Activated CD8-positive, alpha-beta memory T cell treated with anti-CD3 and anti-CD28 coated beads, Interleukin-2, amount 10 ng/mL, durations not matched to agents 7 days and 5 days (primary cell): ENCODE results near the gene HEPHL1. TPM values are rescaled to one million over a fixed set of nuclear protein-coding genes. Genes with fewer than 3 reads are reported as not detected.

Experiments
- ATAC-seq: fragments of 150-1000 bp; cut with Tn5 transposase; one replicate; pipeline ENCODE4 v1.10.0; 2021; ENCODE audit warnings: moderate library complexity
- CTCF ChIA-PET: fragments of 350-600 bp; sonication (Branson Sonifier 250); formaldehyde crosslinking; loops from one replicate; lab custom pipeline; 2021; ENCODE audit warnings: antibody characterized with exemption; lab: Charles Lee
- DNase-seq: peaks from one replicate; pipeline ENCODE4 v3.0.0-alpha.2; 2020
- H3K27ac Mint-ChIP-seq: one replicate; pipeline ENCODE4 v1.8.0; 2021; ENCODE audit warnings: mild to moderate bottlenecking, mixed read lengths
- H3K27me3 Mint-ChIP-seq: one replicate; pipeline ENCODE4 v1.8.0; 2021; ENCODE audit warnings: mixed read lengths
- H3K36me3 Mint-ChIP-seq: one replicate; pipeline ENCODE4 v1.8.0; 2021; ENCODE audit warnings: mild to moderate bottlenecking, mixed read lengths
- H3K4me1 Mint-ChIP-seq: one replicate; pipeline ENCODE4 v1.8.0; 2021; ENCODE audit warnings: mixed read lengths
- H3K4me3 Mint-ChIP-seq: one replicate; pipeline ENCODE4 v1.8.0; 2021; ENCODE audit warnings: mild to moderate bottlenecking, moderate library complexity, mixed read lengths
- H3K9me3 Mint-ChIP-seq: one replicate; pipeline ENCODE4 v1.8.0; 2022; ENCODE audit warnings: low read depth, mixed read lengths
- total RNA-seq, 2 experiments: library from RNA; stranded (reverse); gene quantifications; one replicate each; pipeline ENCODE4 v1.2.3, GENCODE V29; 2021

The HEPHL1 gene
- total RNA-seq, 2 experiments from 2014 or later = not detected

GRCh38 chr11:93997741-93998140 is 23.4 kb upstream of the HEPHL1 start:
- no peaks in the 10 kb centered on the region for H3K36me3 Mint-ChIP-seq
- H3K27ac Mint-ChIP-seq = no peak overlapping the region
- H3K4me1 Mint-ChIP-seq = no peaks in the 10 kb centered on the region
- H3K27me3 Mint-ChIP-seq = no peaks in the 10 kb centered on the region
- ATAC-seq (no peak), DNase-seq (no peak)
- no peak overlapping the region for H3K4me3 Mint-ChIP-seq
- CTCF ChIA-PET = no interaction called here
- H3K9me3 Mint-ChIP-seq = peaks cover 4% of the 10 kb centered on the region

DNA sequence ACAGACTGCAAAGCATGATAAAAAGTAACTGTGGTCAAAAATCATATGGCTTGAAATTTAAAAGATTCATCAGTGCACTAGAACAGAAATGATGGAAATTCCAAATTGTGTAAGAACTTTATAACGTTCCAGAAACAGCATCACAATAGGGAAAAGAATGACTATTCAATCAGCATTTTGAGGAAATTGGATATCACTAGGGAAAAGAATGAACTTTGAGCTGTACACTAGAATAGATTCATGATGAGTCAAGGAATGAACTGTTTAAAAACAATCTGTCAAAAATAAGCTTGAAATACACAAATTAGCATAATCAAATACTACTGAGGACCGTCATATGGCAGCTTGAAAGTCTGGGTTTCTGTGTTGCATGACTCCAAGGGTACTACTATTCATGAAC is 20.5 kb upstream of the HEPHL1 start:
- Mint-ChIP-seq H3K4me1 (no peaks in the 10 kb centered on the region), H3K9me3 (no peaks in the 10 kb centered on the region), H3K27me3 (no peaks in the 10 kb centered on the region), H3K4me3 (no peak overlapping the region), H3K36me3 (no peaks in the 10 kb centered on the region), H3K27ac (no peak overlapping the region)
- no peak for DNase-seq
- CTCF ChIA-PET = no interaction called here
- ATAC-seq = no peak

DNA sequence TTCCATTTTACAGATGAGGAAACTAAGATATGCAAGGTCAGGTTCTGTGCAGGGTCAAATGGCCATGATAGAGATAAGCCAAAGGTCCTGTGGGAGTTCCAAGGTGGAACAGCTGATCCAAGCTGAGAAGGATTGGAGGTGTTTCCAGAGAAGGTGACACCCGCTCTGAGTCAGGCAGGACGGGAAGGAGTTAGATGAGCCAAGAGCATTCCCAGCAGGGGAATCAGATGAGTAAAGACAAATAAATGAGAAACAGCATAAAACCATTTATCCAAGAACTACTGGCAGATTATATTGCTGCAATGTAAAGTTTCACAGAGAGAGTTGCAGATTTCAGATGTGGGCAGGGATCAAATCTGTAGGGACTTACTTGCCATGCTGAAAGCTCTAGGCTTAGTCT is 18.9 kb upstream of the HEPHL1 start:
- no peaks in the 10 kb centered on the region for H3K9me3 Mint-ChIP-seq
- no peak for DNase-seq
- H3K4me1 Mint-ChIP-seq = no peaks in the 10 kb centered on the region
- no peak overlapping the region for H3K4me3 Mint-ChIP-seq
- no peaks in the 10 kb centered on the region for H3K36me3 Mint-ChIP-seq
- H3K27me3 Mint-ChIP-seq = no peaks in the 10 kb centered on the region
- H3K27ac Mint-ChIP-seq = no peak overlapping the region
- CTCF ChIA-PET = interaction anchor here (0.9 kb wide), 1 partner anchor 13 kb away, joined by 3 read pairs; no protein-coding TSS in a partner anchor
- ATAC-seq = no peak

DNA sequence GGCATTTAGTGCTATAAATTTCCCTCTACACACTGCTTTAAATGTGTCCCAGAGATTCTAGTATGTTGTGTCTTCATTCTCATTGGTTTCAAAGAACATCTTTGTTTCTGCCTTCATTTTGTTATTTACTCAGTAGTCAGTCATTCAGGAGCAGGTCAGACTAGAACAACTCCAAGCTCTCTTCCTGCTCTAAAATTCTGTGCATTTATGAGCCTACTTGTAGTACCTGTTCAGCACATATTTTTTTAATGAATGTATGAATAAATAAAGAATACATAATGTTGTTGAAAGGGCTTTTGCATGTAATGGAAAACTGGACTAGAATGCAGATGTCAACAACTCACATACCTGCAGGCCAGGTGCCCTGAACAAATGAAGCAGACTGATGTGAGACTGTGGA is 13.7 kb upstream of the HEPHL1 start:
- no peaks in the 10 kb centered on the region for H3K27me3 Mint-ChIP-seq
- no peaks in the 10 kb centered on the region for H3K4me1 Mint-ChIP-seq
- ATAC-seq (no peak), DNase-seq (no peak)
- no peak overlapping the region for H3K4me3 Mint-ChIP-seq
- H3K9me3 Mint-ChIP-seq = no peaks in the 10 kb centered on the region
- no peaks in the 10 kb centered on the region for H3K36me3 Mint-ChIP-seq
- CTCF ChIA-PET = no interaction called here
- no peak overlapping the region for H3K27ac Mint-ChIP-seq

- Mint-ChIP-seq H3K27me3 (no peaks in the 10 kb centered on the region), H3K36me3 (no peaks in the 10 kb centered on the region), H3K9me3 (no peaks in the 10 kb centered on the region), H3K27ac (no peak overlapping the region), H3K4me3 (no peak overlapping the region), H3K4me1 (no peaks in the 10 kb centered on the region)
- CTCF ChIA-PET = no interaction called here
- no peak for ATAC-seq
- DNase-seq = no peak
Measured at GRCh38 chr11:94007906-94008305, 13.2 kb upstream of the HEPHL1 start.

DNA sequence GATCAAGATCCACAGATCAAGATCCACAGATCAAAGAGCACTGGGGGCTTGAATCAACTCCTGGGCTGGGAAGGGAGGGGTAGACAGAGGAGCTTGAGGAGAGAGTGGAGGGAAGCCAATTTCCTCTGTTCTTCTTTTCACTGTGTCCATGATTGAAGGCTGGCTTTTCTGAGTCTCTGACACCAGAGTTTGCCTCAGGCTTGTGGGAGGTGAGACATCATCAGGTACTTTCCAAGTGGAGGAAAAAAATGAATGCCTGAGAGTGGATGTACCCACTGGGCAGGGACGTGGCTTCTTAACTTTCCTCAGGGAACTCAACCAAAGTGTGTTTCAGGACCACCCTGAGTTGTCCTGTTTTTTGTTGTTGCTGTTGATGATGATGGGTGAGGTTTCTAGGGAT is 11.0 kb upstream of the HEPHL1 start:
- no peak for DNase-seq
- CTCF ChIA-PET = no interaction called here
- Mint-ChIP-seq H3K36me3 (no peaks in the 10 kb centered on the region), H3K4me3 (no peak overlapping the region), H3K4me1 (no peaks in the 10 kb centered on the region), H3K9me3 (no peaks in the 10 kb centered on the region), H3K27ac (no peak overlapping the region), H3K27me3 (no peaks in the 10 kb centered on the region)
- no peak for ATAC-seq

GRCh38 chr11:94011478-94011877 is 9.7 kb upstream of the HEPHL1 start:
- H3K4me1 Mint-ChIP-seq = no peaks in the 10 kb centered on the region
- ATAC-seq (no peak), DNase-seq (no peak)
- no peaks in the 10 kb centered on the region for H3K36me3 Mint-ChIP-seq
- CTCF ChIA-PET = no interaction called here
- no peaks in the 10 kb centered on the region for H3K9me3 Mint-ChIP-seq
- no peak overlapping the region for H3K27ac Mint-ChIP-seq
- H3K27me3 Mint-ChIP-seq = no peaks in the 10 kb centered on the region
- no peak overlapping the region for H3K4me3 Mint-ChIP-seq

- H3K4me3 Mint-ChIP-seq = no peak overlapping the region
- no peaks in the 10 kb centered on the region for H3K36me3 Mint-ChIP-seq
- CTCF ChIA-PET = no interaction called here
Measured at GRCh38 chr11:94017446-94017845, 3.7 kb upstream of the HEPHL1 start.

DNA sequence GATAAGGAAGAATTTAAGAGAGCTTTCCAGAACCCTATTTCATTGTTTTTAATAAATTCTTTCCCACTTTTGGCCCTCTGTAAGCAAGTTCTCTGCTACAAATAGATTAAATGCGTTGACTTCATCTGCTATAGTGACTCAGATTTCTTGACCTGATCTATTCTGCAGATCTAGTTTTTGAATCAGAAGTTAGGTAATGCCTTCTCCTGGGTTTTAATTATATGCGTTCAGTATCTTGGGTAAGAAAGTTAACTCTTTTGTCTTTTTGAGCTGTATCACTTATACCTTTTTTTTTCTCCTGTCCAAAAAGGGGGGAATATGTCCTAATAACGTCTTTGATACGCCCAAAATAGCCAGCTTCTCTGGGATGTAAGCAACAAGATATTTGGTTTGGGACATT is 2.4 kb upstream of the HEPHL1 start:
- Mint-ChIP-seq H3K36me3 (no peaks in the 10 kb centered on the region), H3K27ac (no peak overlapping the region), H3K4me1 (no peaks in the 10 kb centered on the region), H3K4me3 (no peak overlapping the region), H3K27me3 (no peaks in the 10 kb centered on the region), H3K9me3 (no peaks in the 10 kb centered on the region)
- DNase-seq (no peak), ATAC-seq (no peak)
- CTCF ChIA-PET = no interaction called here

More at GRCh38 chr11:94017446-94017845, 3.7 kb upstream of the HEPHL1 start:
- H3K27ac Mint-ChIP-seq = no peak overlapping the region
- ATAC-seq (no peak), DNase-seq (no peak)
- no peaks in the 10 kb centered on the region for H3K9me3 Mint-ChIP-seq
- no peaks in the 10 kb centered on the region for H3K4me1 Mint-ChIP-seq
- no peaks in the 10 kb centered on the region for H3K27me3 Mint-ChIP-seq

DNA sequence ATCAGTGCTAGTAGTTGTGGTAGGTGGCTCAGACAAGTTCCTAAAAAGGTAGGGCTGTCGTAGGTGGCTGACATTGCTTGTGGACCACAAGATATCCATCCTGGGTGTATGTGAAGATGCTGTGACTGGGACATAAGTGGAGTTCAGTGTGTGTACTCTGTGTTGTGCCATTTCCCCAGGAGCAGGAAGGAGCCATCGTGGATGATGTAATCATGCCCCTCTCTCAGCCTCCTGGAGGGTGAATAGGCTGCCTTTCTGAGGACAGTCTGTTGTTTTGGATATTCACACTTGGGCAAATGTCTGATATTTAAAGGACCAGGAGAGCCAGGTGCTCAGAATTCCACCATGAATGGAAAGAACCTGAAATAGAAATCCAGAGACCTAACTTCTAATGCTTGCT is 2.7 kb downstream of the HEPHL1 start:
- DNase-seq (no peak), ATAC-seq (no peak)
- H3K4me3 Mint-ChIP-seq = no peak overlapping the region
- H3K9me3 Mint-ChIP-seq = no peaks in the 10 kb centered on the region
- CTCF ChIA-PET = no interaction called here
- no peaks in the 10 kb centered on the region for H3K27me3 Mint-ChIP-seq
- H3K27ac Mint-ChIP-seq = no peak overlapping the region
- no peaks in the 10 kb centered on the region for H3K4me1 Mint-ChIP-seq
- no peaks in the 10 kb centered on the region for H3K36me3 Mint-ChIP-seq

DNA sequence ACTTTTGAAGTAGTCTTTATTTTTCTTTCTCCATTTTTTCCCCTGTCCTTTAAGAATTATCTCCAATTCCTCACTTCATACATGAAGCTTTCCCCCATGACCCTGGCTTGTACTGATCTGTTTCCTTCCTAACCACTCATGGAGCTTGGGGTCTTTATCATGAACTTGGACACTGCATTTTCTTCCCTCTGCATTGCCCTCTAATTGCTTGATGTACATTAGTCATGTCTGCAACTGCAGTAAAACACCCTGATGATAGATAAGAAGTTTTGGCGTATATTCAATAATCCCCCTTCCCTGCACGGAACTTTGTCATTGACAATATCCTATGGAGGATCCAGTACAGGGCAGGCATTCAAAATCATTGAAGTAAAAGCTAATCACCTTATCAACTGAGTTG is 3.4 kb downstream of the HEPHL1 start:
- CTCF ChIA-PET = no interaction called here
- H3K4me3 Mint-ChIP-seq = no peak overlapping the region
- H3K27ac Mint-ChIP-seq = no peak overlapping the region
- DNase-seq (no peak), ATAC-seq (no peak)
- no peaks in the 10 kb centered on the region for H3K4me1 Mint-ChIP-seq
- no peaks in the 10 kb centered on the region for H3K36me3 Mint-ChIP-seq
- no peaks in the 10 kb centered on the region for H3K27me3 Mint-ChIP-seq
- no peaks in the 10 kb centered on the region for H3K9me3 Mint-ChIP-seq

DNA sequence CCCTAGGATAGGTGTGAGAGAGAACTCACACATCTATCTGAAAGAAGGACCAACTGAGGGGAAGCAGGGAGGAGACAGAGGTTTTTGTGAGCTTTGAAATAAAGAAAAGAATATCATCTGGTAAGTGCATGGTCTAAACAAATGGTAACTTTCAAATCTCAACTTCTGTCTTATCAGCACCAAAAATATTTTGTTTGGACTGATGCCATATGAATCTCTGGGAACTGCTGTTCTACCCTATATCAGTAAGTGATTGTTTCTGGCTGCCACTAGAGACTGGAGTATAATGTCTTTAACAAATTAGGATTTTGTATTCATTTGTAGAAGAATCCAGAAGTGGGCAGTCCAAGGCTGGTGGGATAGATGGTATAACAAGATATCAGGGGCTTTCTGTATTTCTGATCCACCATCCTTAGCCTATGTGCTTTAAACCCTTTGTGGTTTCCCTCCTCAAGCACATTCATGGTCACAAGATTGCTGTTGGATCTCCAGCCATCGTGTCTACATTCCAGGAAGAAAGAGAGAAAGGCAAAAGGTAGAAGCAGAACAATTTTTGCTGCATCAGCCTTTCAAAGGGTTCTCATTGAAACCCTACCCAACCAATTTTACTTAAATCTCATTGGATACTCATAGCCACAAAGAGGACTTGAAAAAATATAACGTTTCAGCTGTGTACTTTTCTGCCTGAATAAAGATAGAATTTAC is 4.7 kb downstream of the HEPHL1 start:
- Mint-ChIP-seq H3K27me3 (no peaks in the 10 kb centered on the region), H3K27ac (no peak overlapping the region), H3K4me3 (no peak overlapping the region), H3K36me3 (no peaks in the 10 kb centered on the region), H3K9me3 (no peaks in the 10 kb centered on the region), H3K4me1 (no peaks in the 10 kb centered on the region)
- CTCF ChIA-PET = no interaction called here
- DNase-seq = no peak
- ATAC-seq = no peak

DNA sequence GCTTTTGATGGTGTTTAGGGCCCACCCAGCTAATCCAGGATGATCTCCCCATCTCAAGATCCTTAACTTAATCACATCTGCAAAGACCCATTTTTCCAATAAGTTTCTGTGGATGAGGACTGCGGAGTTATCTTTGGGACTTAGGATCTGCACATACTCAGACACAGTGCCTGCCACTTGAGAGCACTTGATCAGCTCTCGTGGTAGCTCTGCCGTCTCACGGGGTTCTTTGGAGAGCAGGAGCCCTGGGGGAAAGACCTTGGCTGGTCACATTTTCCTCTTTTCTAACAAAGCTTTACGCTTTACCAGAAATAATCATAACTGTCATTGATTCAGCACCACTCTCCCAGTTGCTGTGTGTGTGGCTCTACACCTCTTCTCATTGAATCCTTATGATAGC is 6.1 kb downstream of the HEPHL1 start:
- Mint-ChIP-seq H3K4me1 (no peaks in the 10 kb centered on the region), H3K27me3 (no peaks in the 10 kb centered on the region), H3K9me3 (no peaks in the 10 kb centered on the region), H3K36me3 (no peaks in the 10 kb centered on the region), H3K27ac (no peak overlapping the region), H3K4me3 (no peak overlapping the region)
- no peak for ATAC-seq
- no peak for DNase-seq
- CTCF ChIA-PET = no interaction called here

GRCh38 chr11:94028436-94028835 is 7.3 kb downstream of the HEPHL1 start:
- Mint-ChIP-seq H3K27ac (no peak overlapping the region), H3K9me3 (no peaks in the 10 kb centered on the region), H3K4me1 (no peaks in the 10 kb centered on the region), H3K4me3 (no peak overlapping the region), H3K36me3 (no peaks in the 10 kb centered on the region), H3K27me3 (no peaks in the 10 kb centered on the region)
- DNase-seq (no peak), ATAC-seq (no peak)
- CTCF ChIA-PET = no interaction called here

- ATAC-seq (no peak), DNase-seq (no peak)
- no peaks in the 10 kb centered on the region for H3K4me1 Mint-ChIP-seq
- no peaks in the 10 kb centered on the region for H3K9me3 Mint-ChIP-seq
- H3K27me3 Mint-ChIP-seq = no peaks in the 10 kb centered on the region
- CTCF ChIA-PET = no interaction called here
- H3K4me3 Mint-ChIP-seq = no peak overlapping the region
- no peak overlapping the region for H3K27ac Mint-ChIP-seq
- H3K36me3 Mint-ChIP-seq = no peaks in the 10 kb centered on the region
Measured at GRCh38 chr11:94030059-94030458, 8.9 kb downstream of the HEPHL1 start.
